GM18861 (cell line): ENCODE data around the gene ANLN.

Experiments used
- ATAC-seq: cut with Tn5 transposase; IDR thresholded peaks from one replicate; pipeline ENCODE4 v1.9.1; 2021; ENCODE audit not compliant: unreplicated experiment

ANLN gene

GRCh38 chr7:36407636-36408550, 18.2 kb downstream of the ANLN start:
- ATAC-seq = no peak

GRCh38 chr7:36408589-36408988, 18.9 kb downstream of the ANLN start:
- ATAC-seq = no peak

- ATAC-seq = no peak
These were observed 19.5 kb downstream of the ANLN start for GRCh38 chr7:36409180-36409579.

- no peak for ATAC-seq
These were observed 25.5 kb downstream of the ANLN start for GRCh38 chr7:36415144-36415543.

GRCh38 chr7:36416251-36416650, 26.6 kb downstream of the ANLN start:
- no peak for ATAC-seq

GRCh38 chr7:36420307-36420706, 30.6 kb downstream of the ANLN start:
- no peak for ATAC-seq

GRCh38 chr7:36422072-36422471, 32.4 kb downstream of the ANLN start:
- no peak for ATAC-seq

GRCh38 chr7:36423633-36424032, 34.0 kb downstream of the ANLN start:
- ATAC-seq = no peak

GRCh38 chr7:36430186-36430585, 40.5 kb downstream of the ANLN start:
- ATAC-seq = no peak

GRCh38 chr7:36430881-36431280, 41.2 kb downstream of the ANLN start:
- no peak for ATAC-seq

- ATAC-seq = no peak
These were observed 48.5 kb downstream of the ANLN start for GRCh38 chr7:36438211-36438610.

- no peak for ATAC-seq
These were observed 50.0 kb downstream of the ANLN start for GRCh38 chr7:36439624-36440023.

GRCh38 chr7:36440880-36441279, 51.2 kb downstream of the ANLN start:
- no peak for ATAC-seq

- no peak for ATAC-seq
These were observed 51.8 kb downstream of the ANLN start for GRCh38 chr7:36441344-36442022.

GRCh38 chr7:36448781-36449379, 59.2 kb downstream of the ANLN start:
- ATAC-seq = no peak

- ATAC-seq = no peak
These were observed 60.0 kb downstream of the ANLN start for GRCh38 chr7:36449685-36450084.

- no peak for ATAC-seq
These were observed 64.1 kb downstream of the ANLN start for GRCh38 chr7:36453769-36454168.

GRCh38 chr7:36455646-36456045, 66.0 kb downstream of the ANLN start:
- ATAC-seq = no peak

GRCh38 chr7:36456138-36456537, 66.5 kb downstream of the ANLN start:
- no peak for ATAC-seq

GRCh38 chr7:36456548-36456947, 66.9 kb downstream of the ANLN start:
- ATAC-seq = no peak

GRCh38 chr7:36459236-36459960, 69.7 kb downstream of the ANLN start:
- no peak for ATAC-seq
